GM19035 (cell line): Measurements from ENCODE around the gene FAM120A.
A peak's percentile ranks its signal among the peaks of the same experiment; 100 is the strongest.

Source experiments
- ATAC-seq: cut with Tn5 transposase; IDR thresholded peaks from one replicate; pipeline ENCODE4 v1.9.1; 2021; ENCODE audit not compliant: unreplicated experiment

FAM120A gene

DNA sequence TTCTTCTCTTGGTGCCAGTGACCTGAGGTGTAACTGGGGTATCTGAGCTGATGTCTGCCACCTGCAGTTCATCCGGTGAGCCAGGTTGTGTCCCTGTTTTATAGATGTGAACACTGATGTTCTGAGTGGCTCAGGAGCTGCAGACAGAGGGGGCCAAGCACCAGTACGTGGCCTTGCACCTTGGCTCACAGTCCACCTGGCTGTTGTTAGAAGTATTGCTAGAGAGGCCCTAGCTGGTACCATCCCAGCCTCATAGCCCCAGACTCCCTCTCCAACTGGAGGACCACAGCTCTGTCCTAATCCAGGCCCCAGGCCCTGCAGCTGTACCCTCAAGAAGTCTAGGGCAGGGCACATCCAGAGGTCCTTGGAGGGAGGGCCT is 141.1 kb downstream of the FAM120A start:
- no peak for ATAC-seq

DNA sequence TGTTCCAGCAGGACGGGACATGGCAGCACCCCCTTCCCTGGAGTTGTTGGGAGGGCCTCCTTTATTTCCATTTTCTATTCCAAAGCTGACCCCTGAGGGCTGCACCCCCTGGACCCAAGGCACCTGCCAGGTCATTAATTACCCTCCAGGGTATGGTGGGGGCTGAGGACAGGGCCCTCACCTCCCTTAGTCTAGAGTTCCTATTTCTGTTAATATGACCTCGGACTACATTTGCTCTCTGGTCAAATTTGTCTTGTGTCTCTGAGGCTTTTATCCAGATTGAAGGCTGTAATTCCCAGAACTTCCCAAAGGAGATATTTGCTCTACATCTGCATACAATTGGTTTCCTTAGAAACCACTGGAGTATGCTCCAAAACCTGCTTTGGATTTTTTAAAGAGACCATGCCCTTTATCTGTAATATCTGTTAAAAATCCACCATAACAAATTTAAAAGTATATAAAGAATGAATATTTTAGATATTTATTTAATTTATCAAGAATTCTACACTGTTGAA is 141.7 kb downstream of the FAM120A start:
- no peak for ATAC-seq

DNA sequence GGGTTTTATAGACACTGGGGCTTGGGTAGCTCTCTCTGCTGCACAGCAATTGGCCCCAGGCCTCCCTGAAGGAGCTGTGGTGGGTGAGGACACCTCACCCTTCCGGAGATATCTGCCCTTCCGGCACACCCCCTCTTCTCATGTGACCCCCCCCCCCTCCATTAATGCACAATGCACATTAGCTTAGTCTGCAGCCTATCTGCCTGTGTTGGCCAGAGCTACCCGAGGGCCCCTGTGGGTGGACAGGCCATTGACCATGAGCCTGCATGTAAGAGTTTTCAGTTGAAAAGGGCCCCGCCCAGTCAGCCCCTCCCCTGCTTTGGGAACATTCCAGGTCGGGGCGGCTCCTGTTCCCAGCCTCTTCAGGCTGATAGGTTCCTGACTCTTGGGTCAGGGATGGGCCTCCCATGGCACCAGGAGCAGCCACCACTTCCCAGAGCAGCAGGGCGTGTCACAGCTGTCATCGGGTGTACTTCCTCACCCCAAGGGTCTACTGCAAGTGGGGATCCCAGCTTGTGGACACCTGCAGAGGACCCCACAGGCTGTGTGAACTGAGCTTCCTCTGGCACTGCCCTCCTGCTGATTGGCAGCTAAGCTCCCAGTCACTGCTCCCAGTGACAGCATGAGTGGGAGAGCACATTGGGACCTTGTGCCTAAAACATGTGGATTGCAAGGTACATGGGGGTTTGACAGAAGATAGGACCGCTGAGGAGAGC is 142.7 kb downstream of the FAM120A start:
- no peak for ATAC-seq

DNA sequence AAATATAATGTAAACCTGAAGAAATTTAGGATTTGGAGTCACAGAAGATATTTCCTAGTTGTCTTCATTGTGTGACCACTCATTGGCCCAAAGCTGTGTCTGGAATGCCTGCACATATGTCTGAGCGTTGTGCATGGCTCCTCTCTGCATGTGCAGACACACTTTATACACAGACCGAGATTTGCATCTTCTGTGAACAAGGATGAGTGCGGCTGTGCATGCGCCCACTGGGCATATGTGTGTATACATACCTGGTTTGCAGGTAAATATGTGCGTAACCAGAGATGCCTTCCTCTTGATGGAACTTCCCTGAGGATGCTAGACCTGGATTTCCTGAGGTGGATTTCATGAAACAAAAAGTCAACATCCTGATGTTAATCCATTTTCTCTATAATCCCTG is 144.0 kb downstream of the FAM120A start:
- no peak for ATAC-seq

DNA sequence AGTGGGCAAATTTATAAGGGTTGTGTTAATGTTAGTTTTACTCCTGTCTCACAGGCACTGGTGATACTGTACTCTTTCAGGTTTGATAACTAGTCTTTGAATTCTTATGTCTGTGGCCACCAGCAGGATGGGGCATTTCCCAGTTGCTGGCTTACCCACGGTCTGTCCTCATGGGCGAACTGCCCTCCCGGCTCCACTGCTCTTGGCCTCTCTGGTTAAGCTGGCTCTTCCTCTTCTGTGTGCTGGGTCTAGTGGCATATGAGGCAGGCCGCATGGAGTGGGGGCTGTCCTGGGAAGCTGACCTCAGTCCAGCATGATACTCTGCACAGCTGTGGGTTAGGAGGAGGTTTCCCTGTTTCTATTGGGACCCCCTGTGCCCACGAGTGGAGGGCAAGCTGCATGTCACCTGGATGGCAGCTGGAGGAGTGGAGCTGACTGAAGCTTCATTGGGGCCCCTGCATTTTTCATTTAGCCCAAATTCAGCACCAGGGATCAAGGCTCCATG is 144.4 kb downstream of the FAM120A start:
- ATAC-seq = no peak

DNA sequence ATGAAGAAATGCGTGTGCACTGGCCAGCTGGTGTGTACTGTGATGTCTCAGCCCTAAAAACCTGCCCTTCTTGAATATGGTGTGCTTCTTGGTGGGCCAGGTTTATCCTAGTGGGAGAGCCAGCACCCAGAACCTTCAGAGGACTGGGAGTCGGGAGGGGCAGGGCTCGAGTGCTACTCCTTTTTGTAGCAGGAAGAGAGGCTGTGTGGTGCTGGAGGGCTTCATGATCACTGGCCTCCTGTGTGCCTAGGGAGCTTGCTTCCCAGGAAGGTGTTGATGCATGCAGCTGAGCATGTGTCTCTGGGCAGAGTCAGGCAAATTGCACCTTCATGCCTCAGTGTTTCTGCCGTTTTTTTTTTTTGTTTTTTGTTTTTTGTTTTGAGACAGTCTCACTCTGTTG is 144.9 kb downstream of the FAM120A start:
- ATAC-seq = no peak

DNA sequence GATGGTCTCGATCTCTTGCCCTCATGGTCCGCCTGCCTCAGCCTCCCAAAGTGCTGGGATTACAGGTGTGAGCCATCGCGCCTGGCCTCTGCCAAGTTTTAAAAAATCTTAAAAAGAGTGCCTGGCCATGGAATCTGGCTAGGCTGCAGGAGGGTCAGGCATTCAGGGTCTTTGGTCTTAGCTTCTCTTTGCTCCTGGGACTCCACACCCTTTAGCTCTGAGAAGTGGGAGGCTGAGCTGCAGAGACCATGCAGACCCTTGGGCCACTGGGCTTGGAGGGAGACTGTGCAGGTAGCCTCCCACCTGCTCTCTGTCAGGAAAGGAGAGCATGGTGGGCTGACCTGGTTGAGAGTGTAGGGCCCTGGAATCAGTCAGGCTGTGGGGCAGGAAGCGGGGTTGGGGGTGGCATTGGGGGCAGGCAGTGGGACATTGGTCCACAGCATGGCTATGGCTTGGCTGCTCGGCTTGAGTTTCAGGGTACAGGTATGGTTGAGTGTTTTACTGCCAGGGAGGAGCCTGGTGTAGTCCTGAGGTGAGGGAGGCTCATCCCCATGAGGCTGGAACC is 145.7 kb downstream of the FAM120A start:
- no peak for ATAC-seq

DNA sequence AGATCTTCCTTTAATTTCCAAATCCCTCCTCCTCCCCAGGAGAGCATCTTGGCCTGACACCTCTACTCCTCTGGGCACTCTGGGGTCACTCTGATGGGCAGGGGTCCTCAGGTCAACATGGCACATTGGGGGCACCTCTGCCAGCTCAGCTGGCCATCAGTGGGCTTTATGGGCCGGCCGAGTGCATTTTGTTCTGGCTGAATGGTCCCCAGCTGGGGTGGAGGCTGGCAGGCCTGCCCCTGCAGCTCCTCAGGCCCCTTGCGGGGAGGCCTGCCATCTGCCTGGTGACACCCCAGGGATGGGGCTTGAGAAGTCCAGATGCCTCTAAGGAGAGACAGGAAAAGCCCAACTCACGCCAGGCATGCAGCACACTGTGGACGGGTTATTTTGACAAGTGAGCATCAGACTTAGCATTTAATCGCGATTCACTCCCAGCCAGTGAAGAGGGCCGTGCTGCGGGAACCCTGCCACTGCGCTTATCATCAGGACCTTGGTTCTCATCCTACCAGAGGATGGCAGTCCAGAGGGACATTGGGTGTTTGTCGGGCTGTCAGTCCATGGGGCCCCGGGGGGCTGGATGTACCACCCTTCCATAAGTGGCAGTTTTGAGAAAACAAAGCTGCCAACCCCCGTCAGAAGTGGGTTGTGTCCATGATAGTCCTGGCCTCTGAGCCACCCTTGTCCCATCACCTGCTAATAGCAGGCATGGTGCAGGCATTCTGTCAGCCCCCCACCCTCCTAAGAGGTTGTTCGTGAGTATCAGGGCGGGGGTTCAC is 146.6 kb downstream of the FAM120A start:
- no peak for ATAC-seq

DNA sequence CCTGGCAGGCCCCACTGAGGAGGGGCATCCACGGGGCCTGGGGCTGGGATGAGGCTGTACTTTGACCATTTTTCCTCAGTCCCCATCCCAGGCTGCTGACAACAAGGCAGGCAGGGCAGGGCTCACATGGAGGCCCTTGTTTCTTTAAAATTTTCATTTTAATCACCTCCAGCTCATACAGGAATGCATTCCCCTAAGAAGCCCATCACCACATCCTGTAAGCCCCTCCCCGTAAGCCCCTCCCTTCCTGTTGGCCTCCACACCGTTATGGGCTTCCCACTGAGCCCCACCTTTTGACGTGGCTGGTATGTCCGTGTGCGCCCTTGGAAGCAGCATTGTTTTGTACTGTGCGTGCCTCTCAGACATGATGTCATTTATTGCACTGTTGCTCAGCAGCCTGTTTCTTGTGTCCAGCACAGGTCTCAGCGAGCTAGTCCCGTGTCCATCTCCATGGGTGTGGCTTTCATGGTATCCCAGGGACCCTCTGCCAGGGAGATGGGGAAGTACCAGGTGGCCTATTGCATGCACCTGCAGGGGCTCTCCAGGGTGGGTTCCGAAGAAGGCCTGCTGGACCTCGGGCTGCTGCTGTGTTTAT is 147.3 kb downstream of the FAM120A start:
- ATAC-seq = no peak

DNA sequence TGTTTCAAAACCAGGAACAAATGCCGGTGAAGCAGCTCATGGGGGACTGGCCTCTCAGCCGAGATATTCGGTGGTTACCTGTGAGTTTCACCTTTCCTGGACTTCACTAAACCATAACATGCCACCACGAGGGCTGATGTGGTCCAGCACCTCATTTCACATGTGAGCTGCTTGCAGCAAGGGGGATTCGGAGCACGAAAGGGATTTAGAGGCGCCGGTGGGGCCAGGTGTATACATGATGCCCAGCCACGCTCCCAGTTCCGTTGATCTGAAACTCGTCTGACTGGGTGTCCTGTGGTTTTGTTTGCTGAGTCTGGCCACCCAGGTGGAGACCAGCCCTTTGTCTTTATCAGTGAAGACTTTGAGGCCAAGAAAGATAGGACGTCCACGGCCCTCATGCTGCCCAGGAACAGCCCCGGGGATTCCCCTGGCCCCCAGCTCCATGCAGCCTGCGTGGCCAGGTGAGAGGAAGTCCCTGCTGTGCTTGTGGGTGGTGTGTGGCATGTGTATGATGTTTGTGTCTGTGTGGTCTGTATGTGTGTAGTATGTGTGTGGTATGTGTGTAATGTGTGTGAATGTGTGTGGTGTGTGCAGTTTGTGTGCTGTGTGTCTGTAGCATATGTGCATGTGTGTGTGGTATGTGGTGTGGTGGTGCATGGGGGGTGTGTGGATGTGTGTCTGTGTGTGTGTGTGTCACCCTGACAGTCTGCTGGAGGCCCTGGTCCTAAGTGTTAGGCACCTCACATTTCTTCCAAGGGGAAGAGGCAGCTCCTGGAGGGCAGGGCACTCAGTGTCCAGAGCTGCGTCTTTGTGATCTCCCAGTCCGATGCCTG is 148.3 kb downstream of the FAM120A start:
- no peak for ATAC-seq

DNA sequence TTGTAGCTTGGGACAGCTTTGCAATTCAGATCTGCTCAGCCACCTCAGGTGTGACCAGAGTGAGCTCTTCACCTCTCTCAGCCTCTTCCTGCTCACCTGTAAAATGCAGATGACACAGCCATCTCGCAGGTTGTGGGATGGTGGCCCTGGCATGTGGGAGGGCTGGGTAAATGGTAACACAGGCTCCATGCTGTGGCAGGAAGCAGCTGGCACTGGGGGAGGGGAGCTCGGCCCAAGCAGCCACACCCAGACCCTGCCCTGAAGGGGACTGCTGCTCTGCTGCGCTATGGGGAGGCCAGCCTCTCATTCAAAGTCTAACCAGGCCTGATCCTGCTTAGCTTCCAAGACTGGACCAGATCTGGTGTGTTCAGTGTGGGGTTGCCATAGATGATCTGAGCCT is 149.0 kb downstream of the FAM120A start:
- no peak for ATAC-seq

DNA sequence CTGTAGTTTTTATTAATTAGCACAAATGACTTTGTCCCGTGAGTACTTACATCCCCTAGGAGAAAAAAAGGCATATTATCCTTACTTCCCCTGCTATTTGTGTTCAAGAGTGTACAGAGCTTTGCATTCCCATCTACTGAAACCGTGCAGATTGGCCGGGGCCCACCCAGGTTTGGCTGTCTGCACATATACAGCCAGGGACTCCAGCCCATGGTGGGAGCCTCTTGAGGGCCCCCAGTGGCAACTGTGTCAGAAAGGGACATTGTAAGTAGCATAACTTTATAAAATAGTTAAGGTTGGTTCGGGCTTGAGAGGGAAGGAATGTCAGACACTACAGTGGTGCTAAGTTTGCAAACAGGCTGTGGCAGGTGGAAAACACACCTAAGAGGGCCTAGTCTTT is 149.6 kb downstream of the FAM120A start:
- ATAC-seq = no peak

DNA sequence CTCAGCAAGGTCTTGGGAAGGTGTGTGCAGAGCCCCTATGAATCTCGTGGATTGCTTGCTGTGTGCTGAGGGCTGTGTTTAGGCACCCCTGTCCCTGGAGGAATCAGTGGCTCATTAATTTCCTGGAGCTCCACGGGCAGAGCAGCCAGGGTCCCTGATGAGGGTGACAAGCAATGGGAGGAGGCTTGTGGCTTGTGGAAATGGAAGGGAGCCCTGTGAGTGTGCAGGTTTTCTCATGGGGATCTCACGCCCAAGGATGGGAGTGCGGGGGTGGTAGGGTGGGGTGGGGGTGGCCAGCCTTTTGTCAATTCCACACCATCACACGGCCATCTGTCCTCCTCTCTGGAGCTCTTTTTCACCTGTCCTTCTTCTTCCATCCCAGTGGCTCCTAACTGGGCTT is 150.2 kb downstream of the FAM120A start:
- ATAC-seq = no peak

DNA sequence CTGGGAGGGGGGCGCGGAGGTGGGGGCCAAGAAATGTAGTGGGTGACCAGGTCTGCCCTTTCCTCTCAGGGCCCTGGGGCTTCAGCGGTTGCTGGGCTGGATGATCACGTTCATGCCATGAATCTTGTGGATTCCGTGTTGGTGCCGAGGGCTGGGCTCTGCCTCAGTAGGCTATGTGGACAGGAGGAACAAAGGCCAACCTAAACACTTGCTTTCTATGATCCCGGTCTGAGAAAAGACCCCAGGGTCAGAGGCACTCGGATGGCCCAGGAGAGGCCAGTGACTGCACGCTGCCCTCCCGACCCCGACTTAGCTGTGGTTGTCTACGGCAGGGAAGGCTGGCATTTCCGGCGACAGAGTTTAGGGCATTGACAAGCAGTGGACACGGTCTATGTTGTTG is 151.5 kb downstream of the FAM120A start:
- ATAC-seq = no peak

DNA sequence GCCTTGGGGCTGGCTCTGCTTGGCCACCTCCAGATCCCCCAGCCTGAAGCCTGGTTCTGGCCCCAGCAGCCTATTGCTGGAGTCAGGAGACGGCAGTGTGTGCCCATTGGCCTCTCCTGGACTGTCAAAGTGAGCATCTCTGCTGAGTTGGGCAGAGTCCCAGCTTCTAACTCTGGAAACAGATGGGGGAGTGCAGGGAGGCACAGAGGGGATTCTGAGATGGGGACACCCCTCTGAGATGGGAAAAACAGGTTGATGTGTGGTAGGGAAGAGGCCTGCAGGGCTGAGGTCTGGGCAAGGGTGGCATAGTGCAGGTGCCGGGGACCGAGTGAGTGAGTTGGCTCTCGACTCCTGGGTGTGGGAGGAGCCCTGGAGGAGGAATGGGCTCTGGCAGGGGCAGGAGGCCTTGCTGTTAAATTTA is 152.4 kb downstream of the FAM120A start:
- no peak for ATAC-seq

DNA sequence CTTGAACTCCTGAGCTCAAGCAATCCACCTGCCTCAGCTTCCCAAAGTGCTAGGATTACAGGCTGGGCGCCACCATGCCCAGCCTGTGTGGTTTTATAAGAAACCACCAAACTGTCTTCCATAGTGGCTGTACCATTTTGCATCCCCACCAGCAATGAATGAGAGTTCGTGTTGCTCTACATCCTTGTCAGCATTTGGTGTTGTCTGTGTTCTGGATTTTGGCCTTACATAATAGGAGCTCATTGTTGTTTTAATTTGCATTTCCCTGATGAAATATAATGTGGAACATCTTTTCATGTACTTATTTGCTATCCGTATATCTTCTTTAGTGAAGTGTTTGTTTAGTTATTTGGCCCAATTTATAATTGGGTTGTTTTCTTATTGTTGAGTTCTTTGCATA is 154.7 kb downstream of the FAM120A start:
- ATAC-seq = no peak

DNA sequence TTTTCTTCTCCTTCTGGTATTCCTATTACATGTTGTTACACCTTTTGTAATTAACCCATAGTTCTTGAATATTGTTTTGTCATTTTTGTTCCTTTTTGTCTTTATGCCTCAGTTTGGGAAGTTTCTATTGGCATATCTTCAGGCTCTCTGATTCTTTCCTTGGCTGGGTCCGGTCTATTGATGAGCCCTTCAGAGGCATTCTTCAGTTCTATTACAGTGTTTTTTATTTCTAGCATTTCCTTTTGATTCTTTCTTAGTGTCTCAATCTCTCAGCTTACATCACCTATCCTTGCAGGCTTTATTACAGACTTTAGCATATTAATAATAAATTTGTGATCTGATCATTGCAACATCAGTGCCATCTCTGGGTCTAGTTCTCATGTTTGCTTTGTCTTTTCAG is 158.7 kb downstream of the FAM120A start:
- ATAC-seq = no peak

DNA sequence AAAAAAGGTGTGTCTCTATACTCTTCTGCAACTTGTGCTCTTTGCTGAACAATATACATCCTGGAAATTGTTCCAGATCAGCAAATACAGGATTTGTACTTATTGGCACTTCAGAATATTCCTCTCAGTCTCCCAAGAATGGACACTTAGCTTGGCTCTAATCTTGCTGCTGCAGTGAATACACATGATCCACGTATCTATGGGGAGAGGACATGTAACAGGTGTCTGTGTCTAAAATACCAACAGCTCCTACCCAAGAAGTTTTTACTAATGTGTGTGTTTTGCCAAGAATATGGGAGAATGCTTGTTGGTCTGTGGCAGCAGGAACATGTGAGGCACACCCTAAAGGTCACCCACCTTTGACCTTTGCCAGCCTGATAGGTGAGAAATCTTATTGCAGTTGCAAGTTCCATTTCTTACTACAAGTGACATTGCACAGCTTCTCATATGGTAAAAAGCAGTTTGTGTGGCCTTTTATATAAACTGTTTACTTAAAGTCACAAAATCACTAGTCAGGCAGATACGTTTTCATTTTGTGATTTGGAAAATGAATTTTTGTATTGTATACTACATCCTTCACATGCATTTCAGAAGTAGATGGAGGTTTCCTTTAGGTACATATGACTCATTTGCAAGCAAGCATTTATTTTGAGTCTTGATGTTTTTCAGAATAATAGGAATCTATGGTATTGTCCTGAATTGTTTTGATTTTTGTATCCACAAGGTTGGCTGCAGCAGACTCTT is 160.7 kb downstream of the FAM120A start:
- no peak for ATAC-seq

DNA sequence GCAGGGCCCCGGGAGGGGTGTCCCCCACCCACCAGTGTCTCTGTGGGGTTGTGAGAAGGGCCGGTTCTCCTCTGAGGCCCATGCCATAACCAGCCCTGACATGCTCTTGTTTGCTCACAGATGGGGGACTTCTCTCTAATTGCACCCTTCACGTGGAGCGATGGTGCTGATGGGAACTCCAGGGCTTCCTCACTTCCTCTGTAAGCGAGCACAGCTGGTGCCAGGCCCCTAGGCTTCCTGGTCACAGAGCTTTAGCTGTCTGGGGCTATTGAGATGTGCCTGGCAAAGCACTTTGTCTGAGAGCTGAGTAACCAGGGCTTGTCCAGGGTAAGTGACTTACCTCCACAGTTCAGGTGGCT is 161.3 kb downstream of the FAM120A start:
- peak; percentile 72 for ATAC-seq

DNA sequence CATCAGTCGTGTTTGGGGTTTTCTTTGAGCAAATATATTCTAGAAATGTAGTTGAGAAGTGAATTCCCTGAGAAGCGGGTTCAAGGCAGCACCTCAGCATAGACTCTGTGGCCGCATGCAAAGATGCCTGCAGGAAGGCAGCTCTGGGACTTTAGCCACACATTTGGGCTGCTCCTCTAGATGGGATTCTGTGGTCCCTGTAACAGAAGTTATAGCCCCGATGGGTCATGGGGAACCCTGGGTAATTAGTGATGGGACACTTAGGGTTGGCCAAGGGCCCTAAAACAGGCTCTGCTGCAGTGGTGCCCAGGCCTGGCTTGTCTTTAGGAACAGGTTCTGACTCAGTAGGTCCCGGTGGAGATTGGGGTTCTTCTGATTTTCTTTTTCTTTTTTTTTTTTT is 161.7 kb downstream of the FAM120A start:
- ATAC-seq = no peak
